Measurements from ENCODE around the gene ARHGAP26.

GRCh38 chr5:143159031-143159430 is 388.9 kb downstream of the ARHGAP26 start:
- no peak for TF ChIP-seq POLR2AphosphoS5 (IDR thresholded peaks at IDR 0.05)
- TF ChIP-seq CTCF (IDR thresholded peaks at IDR 0.05 in 8 of 11, conservative IDR thresholded peaks at IDR 0.05 in 3 of 11), result no peak
